ENCODE measurements around the gene SEMA3A.
"Not testable (repeated sequence)": the region's sequence is repeated elsewhere in the genome, so short reads cannot be mapped to it uniquely, and the experiment has no call there.

The SEMA3A gene

GRCh38 chr7:84060000-84060399 lies 134.6 kb downstream of the SEMA3A start:
- Histone ChIP-seq H3K4me3 (ENCODE audit: insufficient read depth, low read depth, low read length, poor library complexity, severe bottlenecking) (no peak overlapping the region), H3K27me3 (replicated peaks; ENCODE audit: control insufficient read depth, insufficient read depth, low read length, poor library complexity, severe bottlenecking) (no peaks in the 10 kb centered on the region), H3K4me1 (ENCODE audit: control insufficient read depth, insufficient read depth, low read length, poor library complexity, severe bottlenecking) (no peaks in the 10 kb centered on the region), H3K27ac (ENCODE audit: insufficient read depth, low read length, poor library complexity, severe bottlenecking) (no peak overlapping the region), H3K9me3 (ENCODE audit: control insufficient read depth, low read length) (no peaks in the 10 kb centered on the region), H3K36me3 (ENCODE audit: control insufficient read depth, insufficient read depth, low read length) (no peaks in the 10 kb centered on the region)
- no peak for DNase-seq

- H3K4me3 ChIP-seq (ENCODE audit: insufficient read depth, low read depth, low read length, poor library complexity, severe bottlenecking): no peak overlapping the region
- H3K36me3 ChIP-seq (ENCODE audit: control insufficient read depth, insufficient read depth, low read length): no peaks in the 10 kb centered on the region
- no peak overlapping the region for H3K27ac ChIP-seq (ENCODE audit: insufficient read depth, low read length, poor library complexity, severe bottlenecking)
- no peak for DNase-seq
- no peaks in the 10 kb centered on the region for H3K27me3 ChIP-seq (replicated peaks; ENCODE audit: control insufficient read depth, insufficient read depth, low read length, poor library complexity, severe bottlenecking)
- no peaks in the 10 kb centered on the region for H3K4me1 ChIP-seq (ENCODE audit: control insufficient read depth, insufficient read depth, low read length, poor library complexity, severe bottlenecking)
- H3K9me3 ChIP-seq (ENCODE audit: control insufficient read depth, low read length): no peaks in the 10 kb centered on the region
Observed at GRCh38 chr7:84058311-84059076, 136.1 kb downstream of the SEMA3A start.

GRCh38 chr7:84057576-84057975 lies 137.0 kb downstream of the SEMA3A start:
- DNase-seq: no peak
- H3K27me3 ChIP-seq (replicated peaks; ENCODE audit: control insufficient read depth, insufficient read depth, low read length, poor library complexity, severe bottlenecking): no peaks in the 10 kb centered on the region
- no peaks in the 10 kb centered on the region for H3K4me1 ChIP-seq (ENCODE audit: control insufficient read depth, insufficient read depth, low read length, poor library complexity, severe bottlenecking)
- H3K9me3 ChIP-seq (ENCODE audit: control insufficient read depth, low read length): no peaks in the 10 kb centered on the region
- no peak overlapping the region for H3K27ac ChIP-seq (ENCODE audit: insufficient read depth, low read length, poor library complexity, severe bottlenecking)
- no peaks in the 10 kb centered on the region for H3K36me3 ChIP-seq (ENCODE audit: control insufficient read depth, insufficient read depth, low read length)
- H3K4me3 ChIP-seq (ENCODE audit: insufficient read depth, low read depth, low read length, poor library complexity, severe bottlenecking): no peak overlapping the region

DNA sequence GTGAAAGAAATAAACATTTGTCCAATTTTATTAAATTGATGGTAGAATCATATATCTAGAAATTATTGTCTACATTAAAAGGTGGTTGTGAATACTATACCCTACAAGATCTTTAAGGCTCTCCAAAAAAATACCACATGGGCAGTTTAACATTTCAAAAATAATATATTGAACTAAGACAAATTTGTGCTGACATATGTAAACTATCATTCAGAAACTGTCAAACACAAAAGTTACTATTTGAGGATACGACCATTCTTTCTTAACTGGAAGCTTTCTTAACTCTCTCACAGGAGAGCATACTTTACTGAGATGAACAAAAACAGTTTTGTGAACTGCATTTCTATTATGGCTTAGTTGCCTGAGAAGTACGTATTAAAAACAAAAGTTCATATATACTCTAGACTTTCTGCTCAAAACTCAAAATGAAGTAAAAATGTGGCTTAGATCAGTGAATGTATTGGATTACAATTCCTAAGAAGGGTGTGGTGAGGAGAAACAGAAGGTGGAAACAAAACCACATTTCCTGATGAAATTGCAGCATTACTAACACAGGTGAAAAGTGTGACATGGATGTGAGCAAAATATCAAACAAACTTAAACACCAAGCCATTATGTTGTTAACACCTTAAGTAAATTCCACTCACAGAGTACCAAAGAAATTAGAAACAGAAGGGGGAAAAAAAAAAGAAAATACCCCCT lies 138.5 kb downstream of the SEMA3A start:
- Histone ChIP-seq H3K27me3 (replicated peaks; ENCODE audit: control insufficient read depth, insufficient read depth, low read length, poor library complexity, severe bottlenecking) (no peaks in the 10 kb centered on the region), H3K4me1 (ENCODE audit: control insufficient read depth, insufficient read depth, low read length, poor library complexity, severe bottlenecking) (no peaks in the 10 kb centered on the region), H3K27ac (ENCODE audit: insufficient read depth, low read length, poor library complexity, severe bottlenecking) (no peak overlapping the region), H3K4me3 (ENCODE audit: insufficient read depth, low read depth, low read length, poor library complexity, severe bottlenecking) (no peak overlapping the region), H3K36me3 (ENCODE audit: control insufficient read depth, insufficient read depth, low read length) (no peaks in the 10 kb centered on the region), H3K9me3 (ENCODE audit: control insufficient read depth, low read length) (no peaks in the 10 kb centered on the region)
- DNase-seq: no peak

DNA sequence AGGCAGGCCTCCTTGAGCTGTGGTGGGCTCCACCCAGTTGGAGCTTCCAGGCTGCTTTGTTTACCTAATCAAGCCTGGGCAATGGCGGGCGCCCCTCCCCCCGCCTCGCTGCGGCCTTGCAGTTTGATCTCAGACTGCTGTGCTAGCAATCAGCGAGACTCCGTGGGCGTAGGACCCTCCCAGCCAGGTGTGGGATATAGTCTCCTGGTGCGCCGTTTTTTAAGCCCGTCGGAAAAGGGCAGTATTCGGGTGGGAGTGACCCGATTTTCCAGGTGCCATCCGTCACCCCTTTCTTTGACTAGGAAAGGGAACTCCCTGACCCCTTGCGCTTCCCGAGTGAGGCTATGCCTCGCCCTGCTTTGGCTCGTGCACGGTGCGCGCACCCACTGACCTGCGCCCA lies 139.4 kb downstream of the SEMA3A start:
- H3K4me1 ChIP-seq (ENCODE audit: control insufficient read depth, insufficient read depth, low read length, poor library complexity, severe bottlenecking); DNase-seq; H3K27me3 ChIP-seq (replicated peaks; ENCODE audit: control insufficient read depth, insufficient read depth, low read length, poor library complexity, severe bottlenecking); H3K36me3 ChIP-seq (ENCODE audit: control insufficient read depth, insufficient read depth, low read length); H3K4me3 ChIP-seq (ENCODE audit: insufficient read depth, low read depth, low read length, poor library complexity, severe bottlenecking); H3K9me3 ChIP-seq (ENCODE audit: control insufficient read depth, low read length); H3K27ac ChIP-seq (ENCODE audit: insufficient read depth, low read length, poor library complexity, severe bottlenecking): not testable (repeated sequence)

GRCh38 chr7:84049071-84049836 lies 145.3 kb downstream of the SEMA3A start:
- Histone ChIP-seq H3K36me3 (ENCODE audit: control insufficient read depth, insufficient read depth, low read length) (no peaks in the 10 kb centered on the region), H3K27me3 (replicated peaks; ENCODE audit: control insufficient read depth, insufficient read depth, low read length, poor library complexity, severe bottlenecking) (no peaks in the 10 kb centered on the region), H3K9me3 (ENCODE audit: control insufficient read depth, low read length) (no peaks in the 10 kb centered on the region), H3K27ac (ENCODE audit: insufficient read depth, low read length, poor library complexity, severe bottlenecking) (no peak overlapping the region), H3K4me1 (ENCODE audit: control insufficient read depth, insufficient read depth, low read length, poor library complexity, severe bottlenecking) (no peaks in the 10 kb centered on the region), H3K4me3 (ENCODE audit: insufficient read depth, low read depth, low read length, poor library complexity, severe bottlenecking) (no peak overlapping the region)
- no peak for DNase-seq

GRCh38 chr7:84047085-84047484 lies 147.5 kb downstream of the SEMA3A start:
- DNase-seq: no peak
- H3K9me3 ChIP-seq (ENCODE audit: control insufficient read depth, low read length): no peaks in the 10 kb centered on the region

GRCh38 chr7:84044834-84045233 lies 149.8 kb downstream of the SEMA3A start:
- no peak overlapping the region for H3K27ac ChIP-seq (ENCODE audit: insufficient read depth, low read length, poor library complexity, severe bottlenecking)
- H3K9me3 ChIP-seq (ENCODE audit: control insufficient read depth, low read length): no peaks in the 10 kb centered on the region
- no peaks in the 10 kb centered on the region for H3K36me3 ChIP-seq (ENCODE audit: control insufficient read depth, insufficient read depth, low read length)
- no peaks in the 10 kb centered on the region for H3K4me1 ChIP-seq (ENCODE audit: control insufficient read depth, insufficient read depth, low read length, poor library complexity, severe bottlenecking)
- no peak for DNase-seq
- no peaks in the 10 kb centered on the region for H3K27me3 ChIP-seq (replicated peaks; ENCODE audit: control insufficient read depth, insufficient read depth, low read length, poor library complexity, severe bottlenecking)
- H3K4me3 ChIP-seq (ENCODE audit: insufficient read depth, low read depth, low read length, poor library complexity, severe bottlenecking): no peak overlapping the region

More at GRCh38 chr7:84047085-84047484, 147.5 kb downstream of the SEMA3A start:
- Histone ChIP-seq H3K36me3 (ENCODE audit: control insufficient read depth, insufficient read depth, low read length) (no peaks in the 10 kb centered on the region), H3K4me1 (ENCODE audit: control insufficient read depth, insufficient read depth, low read length, poor library complexity, severe bottlenecking) (no peaks in the 10 kb centered on the region), H3K27ac (ENCODE audit: insufficient read depth, low read length, poor library complexity, severe bottlenecking) (no peak overlapping the region), H3K27me3 (replicated peaks; ENCODE audit: control insufficient read depth, insufficient read depth, low read length, poor library complexity, severe bottlenecking) (no peaks in the 10 kb centered on the region), H3K4me3 (ENCODE audit: insufficient read depth, low read depth, low read length, poor library complexity, severe bottlenecking) (no peak overlapping the region)

GRCh38 chr7:84043661-84044191 lies 150.9 kb downstream of the SEMA3A start:
- Histone ChIP-seq H3K4me1 (ENCODE audit: control insufficient read depth, insufficient read depth, low read length, poor library complexity, severe bottlenecking) (no peaks in the 10 kb centered on the region), H3K36me3 (ENCODE audit: control insufficient read depth, insufficient read depth, low read length) (no peaks in the 10 kb centered on the region), H3K4me3 (ENCODE audit: insufficient read depth, low read depth, low read length, poor library complexity, severe bottlenecking) (no peak overlapping the region), H3K27ac (ENCODE audit: insufficient read depth, low read length, poor library complexity, severe bottlenecking) (no peak overlapping the region), H3K27me3 (replicated peaks; ENCODE audit: control insufficient read depth, insufficient read depth, low read length, poor library complexity, severe bottlenecking) (no peaks in the 10 kb centered on the region), H3K9me3 (ENCODE audit: control insufficient read depth, low read length) (no peaks in the 10 kb centered on the region)
- no peak for DNase-seq

All from effector memory CD4-positive, alpha-beta T cell (primary cell).